ENCODE results near the gene GFM2. TPM values are rescaled to one million over a fixed set of nuclear protein-coding genes. Genes with fewer than 3 reads are reported as not detected.

The GFM2 gene
- total and polyA plus RNA-seq, 2 of the 8 experiments (the other 6 are each of a cell fraction or from before 2014, with no cell fraction given) = 17.8 to 30.6 TPM

DNA sequence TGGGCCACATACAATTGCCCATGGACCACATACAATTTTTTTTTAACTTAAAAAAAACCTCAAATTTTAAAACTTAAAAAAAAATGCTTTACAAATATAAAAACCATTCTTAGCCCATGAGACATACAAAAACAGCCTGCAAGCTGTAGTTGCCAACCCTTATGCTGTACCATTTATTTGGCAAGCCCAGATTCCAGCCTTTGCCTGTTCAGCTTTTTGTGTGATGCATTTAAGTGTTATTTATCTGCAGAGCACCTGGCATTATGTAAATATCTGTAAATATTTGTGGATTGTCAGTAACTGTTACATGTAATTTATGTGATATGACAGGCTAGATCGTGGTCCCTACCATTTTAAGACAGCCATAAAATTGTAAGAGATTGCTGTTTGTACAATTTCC lies 49.3 kb downstream of the GFM2 start (continued):
- TF ChIP-seq CHD7 (IDR thresholded peaks at IDR 0.05; ENCODE audit: insufficient replicate concordance, low read length) (no peak), TEAD4 (IDR thresholded peaks at IDR 0.05; ENCODE audit: low read depth, low read length) (no peak), CTBP2 (IDR thresholded peaks at IDR 0.05; ENCODE audit: borderline replicate concordance, insufficient read depth, insufficient read length, low read length) (no peak), BACH1 (IDR thresholded peaks at IDR 0.05; ENCODE audit: low read length) (no peak), TCF12 (IDR thresholded peaks at IDR 0.05; ENCODE audit: low read depth, low read length) (no peak), JUN (IDR thresholded peaks at IDR 0.05; ENCODE audit: low read depth, low read length) (no peak), SIRT6 (IDR thresholded peaks at IDR 0.05; ENCODE audit: low read length) (no peak), RAD21 (IDR thresholded peaks at IDR 0.05 in 1 of 2, conservative IDR thresholded peaks at IDR 0.05 in 1 of 2; ENCODE audit: low read depth in 2 of 2, low read length in 2 of 2) (no peak)
